Measurements from ENCODE around the gene RNASEH2B.

RNASEH2B gene

GRCh38 chr13:50891206-50891605 is 18.4 kb upstream of the RNASEH2B start:
- H3K4me1 ChIP-seq (ENCODE audit: insufficient read depth, insufficient read length), result no peaks in the 10 kb centered on the region
- H3K9ac ChIP-seq (ENCODE audit: insufficient read length, low read depth), result no peak overlapping the region
- DNase-seq (ENCODE audit: low read depth, low spot score), result no peak
- no peaks in the 10 kb centered on the region for H3K27me3 ChIP-seq (ENCODE audit: insufficient read depth, insufficient read length)
- TF ChIP-seq YY1 (IDR thresholded peaks at IDR 0.05; ENCODE audit: insufficient read depth, insufficient read length), result no peak
- no peak for TF ChIP-seq ZNF274 (IDR thresholded peaks at IDR 0.05; ENCODE audit: low read depth, low read length)
- H3K36me3 ChIP-seq (ENCODE audit: insufficient read depth, insufficient read length, low read length), result no peaks in the 10 kb centered on the region
- no peak overlapping the region for H3K4me3 ChIP-seq (ENCODE audit: insufficient read length, low read depth)
- no peaks in the 10 kb centered on the region for H3K9me3 ChIP-seq (ENCODE audit: insufficient read depth, low read length)

- H3K9me3 ChIP-seq (ENCODE audit: insufficient read depth, low read length), result no peaks in the 10 kb centered on the region
- no peak overlapping the region for H3K9ac ChIP-seq (ENCODE audit: insufficient read length, low read depth)
- TF ChIP-seq ZNF274 (IDR thresholded peaks at IDR 0.05; ENCODE audit: low read depth, low read length) (no peak), SUZ12 (IDR thresholded peaks at IDR 0.05; ENCODE audit: extremely low read depth, insufficient read depth, insufficient read length) (no peak), YY1 (IDR thresholded peaks at IDR 0.05; ENCODE audit: insufficient read depth, insufficient read length) (no peak)
- H3K4me3 ChIP-seq (ENCODE audit: insufficient read length, low read depth), result no peak overlapping the region
- H3K36me3 ChIP-seq (ENCODE audit: insufficient read depth, insufficient read length, low read length), result no peaks in the 10 kb centered on the region
- no peak for DNase-seq (ENCODE audit: low read depth, low spot score)
- H3K4me1 ChIP-seq (ENCODE audit: insufficient read depth, insufficient read length), result no peaks in the 10 kb centered on the region
- no peaks in the 10 kb centered on the region for H3K27me3 ChIP-seq (ENCODE audit: insufficient read depth, insufficient read length)
Measured at GRCh38 chr13:50892210-50892944, 17.2 kb upstream of the RNASEH2B start.

- Histone ChIP-seq H3K4me3 (ENCODE audit: insufficient read length, low read depth) (no peak overlapping the region), H3K9me3 (ENCODE audit: insufficient read depth, low read length) (no peaks in the 10 kb centered on the region), H3K36me3 (ENCODE audit: insufficient read depth, insufficient read length, low read length) (no peaks in the 10 kb centered on the region), H3K9ac (ENCODE audit: insufficient read length, low read depth) (no peak overlapping the region), H3K27me3 (ENCODE audit: insufficient read depth, insufficient read length) (no peaks in the 10 kb centered on the region), H3K4me1 (ENCODE audit: insufficient read depth, insufficient read length) (no peaks in the 10 kb centered on the region)
- no peak for TF ChIP-seq YY1 (IDR thresholded peaks at IDR 0.05; ENCODE audit: insufficient read depth, insufficient read length)
- TF ChIP-seq ZNF274 (IDR thresholded peaks at IDR 0.05; ENCODE audit: low read depth, low read length), result no peak
- no peak for TF ChIP-seq SUZ12 (IDR thresholded peaks at IDR 0.05; ENCODE audit: extremely low read depth, insufficient read depth, insufficient read length)
- DNase-seq (ENCODE audit: low read depth, low spot score), result no peak
Measured at GRCh38 chr13:50893211-50893852, 16.3 kb upstream of the RNASEH2B start.

- Histone ChIP-seq H3K4me3 (ENCODE audit: insufficient read length, low read depth) (no peak overlapping the region), H3K27me3 (ENCODE audit: insufficient read depth, insufficient read length) (no peaks in the 10 kb centered on the region), H3K4me1 (ENCODE audit: insufficient read depth, insufficient read length) (no peaks in the 10 kb centered on the region), H3K9me3 (ENCODE audit: insufficient read depth, low read length) (no peaks in the 10 kb centered on the region), H3K36me3 (ENCODE audit: insufficient read depth, insufficient read length, low read length) (no peaks in the 10 kb centered on the region), H3K9ac (ENCODE audit: insufficient read length, low read depth) (no peak overlapping the region)
- TF ChIP-seq YY1 (IDR thresholded peaks at IDR 0.05; ENCODE audit: insufficient read depth, insufficient read length), result no peak
- no peak for TF ChIP-seq ZNF274 (IDR thresholded peaks at IDR 0.05; ENCODE audit: low read depth, low read length)
- no peak for TF ChIP-seq SUZ12 (IDR thresholded peaks at IDR 0.05; ENCODE audit: extremely low read depth, insufficient read depth, insufficient read length)
- DNase-seq (ENCODE audit: low read depth, low spot score), result no peak
Measured at GRCh38 chr13:50894012-50894411, 15.6 kb upstream of the RNASEH2B start.

GRCh38 chr13:50894504-50894903 is 15.1 kb upstream of the RNASEH2B start:
- H3K4me3 ChIP-seq (ENCODE audit: insufficient read length, low read depth), result no peak overlapping the region
- H3K9me3 ChIP-seq (ENCODE audit: insufficient read depth, low read length), result no peaks in the 10 kb centered on the region
- H3K36me3 ChIP-seq (ENCODE audit: insufficient read depth, insufficient read length, low read length), result no peaks in the 10 kb centered on the region
- H3K4me1 ChIP-seq (ENCODE audit: insufficient read depth, insufficient read length), result no peaks in the 10 kb centered on the region
- no peak for DNase-seq (ENCODE audit: low read depth, low spot score)
- TF ChIP-seq YY1 (IDR thresholded peaks at IDR 0.05; ENCODE audit: insufficient read depth, insufficient read length) (no peak), SUZ12 (IDR thresholded peaks at IDR 0.05; ENCODE audit: extremely low read depth, insufficient read depth, insufficient read length) (no peak), ZNF274 (IDR thresholded peaks at IDR 0.05; ENCODE audit: low read depth, low read length) (no peak)
- no peaks in the 10 kb centered on the region for H3K27me3 ChIP-seq (ENCODE audit: insufficient read depth, insufficient read length)
- H3K9ac ChIP-seq (ENCODE audit: insufficient read length, low read depth), result no peak overlapping the region

GRCh38 chr13:50898338-50898737 is 11.3 kb upstream of the RNASEH2B start:
- Histone ChIP-seq H3K4me3 (ENCODE audit: insufficient read length, low read depth) (no peak overlapping the region), H3K27me3 (ENCODE audit: insufficient read depth, insufficient read length) (no peaks in the 10 kb centered on the region), H3K4me1 (ENCODE audit: insufficient read depth, insufficient read length) (no peaks in the 10 kb centered on the region), H3K9ac (ENCODE audit: insufficient read length, low read depth) (no peak overlapping the region), H3K36me3 (ENCODE audit: insufficient read depth, insufficient read length, low read length) (no peaks in the 10 kb centered on the region), H3K9me3 (ENCODE audit: insufficient read depth, low read length) (no peaks in the 10 kb centered on the region)
- no peak for DNase-seq (ENCODE audit: low read depth, low spot score)
- TF ChIP-seq YY1 (IDR thresholded peaks at IDR 0.05; ENCODE audit: insufficient read depth, insufficient read length) (no peak), SUZ12 (IDR thresholded peaks at IDR 0.05; ENCODE audit: extremely low read depth, insufficient read depth, insufficient read length) (no peak), ZNF274 (IDR thresholded peaks at IDR 0.05; ENCODE audit: low read depth, low read length) (no peak)

- Histone ChIP-seq H3K4me3 (ENCODE audit: insufficient read length, low read depth) (no peak overlapping the region), H3K9me3 (ENCODE audit: insufficient read depth, low read length) (no peaks in the 10 kb centered on the region), H3K9ac (ENCODE audit: insufficient read length, low read depth) (no peak overlapping the region), H3K4me1 (ENCODE audit: insufficient read depth, insufficient read length) (no peaks in the 10 kb centered on the region), H3K36me3 (ENCODE audit: insufficient read depth, insufficient read length, low read length) (no peaks in the 10 kb centered on the region), H3K27me3 (ENCODE audit: insufficient read depth, insufficient read length) (no peaks in the 10 kb centered on the region)
- TF ChIP-seq SUZ12 (IDR thresholded peaks at IDR 0.05; ENCODE audit: extremely low read depth, insufficient read depth, insufficient read length) (no peak), ZNF274 (IDR thresholded peaks at IDR 0.05; ENCODE audit: low read depth, low read length) (no peak), YY1 (IDR thresholded peaks at IDR 0.05; ENCODE audit: insufficient read depth, insufficient read length) (no peak)
- no peak for DNase-seq (ENCODE audit: low read depth, low spot score)
Measured at GRCh38 chr13:50901701-50902100, 7.9 kb upstream of the RNASEH2B start.
